IPS-NIHi7 (cell line): ENCODE measurements around the gene CFAP97D2.
"Not testable (repeated sequence)": the region's sequence is repeated elsewhere in the genome, so short reads cannot be mapped to it uniquely, and the experiment has no call there.

Source experiments
- DNase-seq: peaks from one replicate; pipeline ENCODE4 v3.0.0; 2012; ENCODE audit warnings: mixed read lengths; ENCODE audit errors: extremely low spot score

The CFAP97D2 gene

DNA sequence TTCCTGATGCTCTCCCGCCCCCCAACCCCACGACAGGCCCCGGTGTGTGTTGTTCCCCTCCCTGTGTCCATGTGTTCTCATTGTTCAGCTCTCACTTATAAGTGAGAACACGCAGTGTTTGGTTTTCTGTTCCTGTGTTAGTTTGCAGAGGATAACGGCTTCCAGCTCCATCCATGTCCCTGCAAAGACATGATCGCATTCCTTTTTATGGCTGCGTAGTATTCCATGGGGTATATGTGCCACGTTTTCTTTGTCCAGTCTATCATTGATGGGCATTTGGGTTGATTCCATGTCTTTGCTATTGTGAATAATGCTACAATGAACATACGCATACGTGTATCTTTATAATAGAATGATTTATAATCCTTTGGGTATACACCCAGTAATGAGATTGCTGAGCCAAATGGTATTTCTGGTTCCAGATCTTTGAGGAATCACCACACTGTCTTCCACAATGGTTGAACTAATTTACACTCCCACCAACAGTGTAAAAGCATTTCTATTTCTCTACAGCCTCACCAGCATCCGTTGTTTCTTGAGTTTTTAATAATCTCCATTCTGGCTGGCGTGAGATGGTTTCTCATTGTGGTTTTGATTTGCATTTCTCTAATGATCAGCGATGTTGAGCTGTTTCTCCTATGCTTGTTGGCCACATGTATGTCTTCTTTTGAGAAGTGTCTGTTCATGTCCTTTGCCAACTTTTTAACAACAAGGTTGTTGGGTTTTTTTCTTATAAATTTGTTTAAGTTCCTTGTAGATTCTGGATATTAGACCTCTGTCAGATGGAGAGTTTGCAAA lies 20.0 kb upstream of the CFAP97D2 start:
- not testable (repeated sequence) for DNase-seq

DNA sequence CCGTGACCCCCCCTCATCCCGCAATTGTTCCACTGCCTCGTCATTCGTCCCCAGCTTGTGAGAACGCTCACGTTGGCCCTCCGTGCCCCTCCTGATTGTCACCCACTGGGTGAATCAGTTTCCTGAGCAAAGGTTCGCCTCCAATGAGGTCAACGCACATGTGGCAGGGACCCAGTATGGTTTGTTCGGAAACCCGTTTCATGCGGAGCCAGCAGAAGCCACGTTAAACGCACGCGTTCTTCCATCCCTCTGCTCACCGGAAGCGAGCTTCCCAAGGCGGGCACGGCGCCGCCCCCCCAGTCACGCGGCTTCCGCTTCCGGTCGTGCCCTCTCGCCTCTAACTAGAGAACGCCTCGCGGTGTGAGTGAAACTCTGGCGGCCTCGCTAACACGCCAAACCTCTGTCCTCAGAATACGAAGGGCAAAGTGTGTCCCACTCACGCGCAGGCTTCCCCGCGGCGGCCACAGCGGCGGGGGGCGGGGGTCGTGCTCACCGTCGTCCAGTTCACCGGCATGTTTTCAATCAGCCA lies 18.0 kb upstream of the CFAP97D2 start:
- no peak for DNase-seq

DNA sequence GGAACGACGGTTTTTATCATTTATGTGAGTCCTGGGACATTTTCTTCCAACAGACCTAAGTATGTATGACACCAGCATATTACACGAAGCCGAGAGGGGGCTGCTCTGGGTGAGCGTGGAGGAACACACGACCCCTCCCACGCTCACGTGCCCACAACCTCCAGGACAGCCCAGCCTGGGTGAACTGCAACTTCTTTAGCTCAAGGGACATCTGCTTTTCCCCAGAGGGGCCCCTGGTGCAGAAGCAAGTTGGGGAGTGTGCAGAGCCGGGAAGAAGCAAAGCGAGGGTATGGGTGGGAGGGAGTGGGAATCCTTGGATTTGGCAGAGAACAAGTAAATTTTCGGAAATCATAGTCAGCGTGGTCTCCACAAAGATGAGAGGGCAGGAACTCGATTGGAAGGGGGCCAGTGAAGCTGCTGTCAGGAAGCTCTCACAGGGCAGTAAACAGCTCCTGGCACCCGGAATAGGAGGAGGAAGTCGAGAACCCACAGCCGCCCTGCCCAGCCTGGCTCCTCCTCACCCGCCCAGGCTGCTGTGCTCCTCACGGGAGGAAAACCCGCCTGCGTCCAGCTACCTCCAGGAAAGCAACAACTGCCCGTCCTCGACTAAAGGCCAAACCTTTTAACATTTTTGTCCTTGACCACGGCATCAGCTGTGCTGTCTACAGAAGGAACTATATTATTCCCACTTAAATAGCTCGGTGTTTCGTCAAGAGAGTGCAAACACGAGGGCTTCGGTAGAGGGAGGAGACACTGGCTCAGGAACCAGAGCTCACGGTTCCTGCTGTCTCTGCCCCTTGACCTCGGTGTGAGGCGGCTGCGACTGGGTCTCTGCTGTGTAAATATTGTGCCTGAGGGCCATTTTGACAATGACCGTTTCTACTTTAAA lies 17.2 kb upstream of the CFAP97D2 start:
- DNase-seq, result no peak

DNA sequence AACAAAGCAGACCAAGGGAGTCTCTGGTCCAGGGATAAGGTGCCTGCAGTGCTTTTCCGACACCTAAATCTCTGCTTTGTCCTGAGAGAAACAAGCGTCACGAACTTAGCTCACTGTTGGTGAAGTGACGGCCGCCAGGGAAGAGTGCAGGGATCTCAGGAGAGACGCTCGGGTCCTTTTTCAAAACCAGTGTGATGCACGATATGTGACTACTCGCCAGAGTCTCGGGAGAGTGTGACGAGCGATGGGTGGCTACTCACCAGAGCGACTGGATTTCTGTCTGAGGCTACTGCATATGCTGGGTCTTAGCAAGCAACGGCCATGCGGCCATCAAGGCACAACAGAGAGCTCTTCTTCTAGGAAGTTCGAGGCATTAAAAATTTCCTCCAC lies 16.5 kb upstream of the CFAP97D2 start:
- DNase-seq, result no peak

DNA sequence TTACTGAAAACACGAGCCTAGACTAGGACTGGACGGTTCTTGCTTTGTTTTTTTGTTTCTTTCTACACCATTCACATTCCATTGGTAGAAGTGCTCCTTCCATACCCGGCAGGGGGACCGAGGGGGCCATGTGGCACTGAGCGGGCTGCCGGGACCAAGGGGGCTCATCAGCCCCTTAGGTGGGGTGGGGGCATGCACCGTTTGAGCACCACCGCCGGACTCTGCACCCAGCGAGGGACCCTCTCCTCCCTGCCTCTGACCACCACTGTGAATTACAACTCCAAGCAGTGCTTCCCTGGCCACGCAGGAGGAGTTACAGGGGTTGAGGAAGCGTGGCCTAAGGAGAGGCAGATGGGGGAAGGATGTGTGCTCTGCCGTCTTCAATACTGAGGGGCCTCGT lies 15.0 kb upstream of the CFAP97D2 start:
- DNase-seq, result no peak

DNA sequence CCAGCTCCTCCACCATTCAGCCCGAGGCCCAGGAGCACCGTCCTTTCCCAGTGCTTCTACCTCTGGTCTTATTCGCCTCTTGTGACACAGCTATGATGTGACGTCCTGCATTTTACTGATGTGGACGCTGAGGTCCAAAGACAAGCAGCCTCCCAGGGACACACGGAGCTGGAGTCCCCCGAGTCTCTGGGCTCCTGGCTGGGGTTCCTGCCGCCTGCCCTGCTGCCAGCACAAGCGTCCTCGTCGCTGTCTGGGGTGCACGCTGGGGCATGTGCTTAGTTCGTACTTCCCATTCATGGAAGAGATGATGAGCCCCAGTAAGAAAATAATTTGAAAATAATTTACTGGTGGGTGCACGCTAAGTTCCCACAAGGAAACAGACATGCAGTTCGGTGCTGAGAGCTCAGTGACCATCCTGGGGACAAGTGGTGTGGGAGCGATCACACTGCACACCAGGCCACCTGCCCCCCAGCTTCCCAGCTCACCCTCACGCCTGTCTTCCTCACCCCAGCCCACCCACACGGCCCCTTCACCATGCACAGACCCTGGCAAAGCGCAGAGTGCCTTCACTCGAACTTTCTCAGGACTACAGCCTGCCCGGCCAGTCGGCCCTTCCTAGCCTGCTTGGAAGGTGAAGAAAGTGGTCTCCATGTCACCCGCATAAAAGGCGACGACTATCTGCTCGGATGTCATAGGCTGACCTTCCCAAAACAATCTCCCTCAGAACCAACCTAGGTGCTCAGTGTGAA lies 14.2 kb upstream of the CFAP97D2 start:
- no peak for DNase-seq

DNA sequence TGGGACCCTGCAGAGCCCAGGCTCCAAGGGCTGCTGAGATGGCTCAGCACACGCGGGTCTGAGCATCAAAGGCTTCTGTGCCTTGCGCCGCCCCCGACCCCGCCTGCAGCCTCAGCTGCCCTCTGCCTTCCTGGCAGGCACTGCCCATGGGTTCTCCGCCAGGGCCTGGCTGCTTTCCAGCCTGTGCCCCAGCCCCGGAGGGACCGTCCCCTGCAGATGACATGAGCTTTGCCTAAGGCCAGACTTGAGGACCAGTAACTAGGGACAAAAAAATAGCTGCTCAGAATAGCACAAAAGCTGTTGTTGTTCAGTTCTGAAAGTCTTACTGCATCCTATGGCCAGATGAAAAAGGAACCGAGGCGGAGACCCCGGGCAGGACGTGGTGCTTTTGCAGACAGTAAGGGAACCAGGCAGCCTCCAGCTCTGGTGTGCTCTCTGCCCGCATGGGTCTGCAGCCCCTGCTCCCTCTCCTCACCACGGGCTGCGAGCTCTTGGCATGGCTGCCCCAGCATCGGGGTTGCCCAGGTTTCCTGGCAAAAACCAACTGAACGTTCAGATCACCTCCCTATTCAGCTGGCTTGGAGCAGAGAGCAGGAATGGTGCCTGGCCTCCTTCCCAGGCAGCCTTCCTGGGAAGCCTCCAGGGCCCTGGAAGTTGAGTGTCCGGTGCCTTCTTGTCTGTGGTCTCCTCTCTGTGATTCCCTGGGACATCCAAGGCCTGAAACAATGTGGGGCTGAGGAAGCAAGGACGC lies 12.5 kb upstream of the CFAP97D2 start:
- peak; percentile 11 for DNase-seq

DNA sequence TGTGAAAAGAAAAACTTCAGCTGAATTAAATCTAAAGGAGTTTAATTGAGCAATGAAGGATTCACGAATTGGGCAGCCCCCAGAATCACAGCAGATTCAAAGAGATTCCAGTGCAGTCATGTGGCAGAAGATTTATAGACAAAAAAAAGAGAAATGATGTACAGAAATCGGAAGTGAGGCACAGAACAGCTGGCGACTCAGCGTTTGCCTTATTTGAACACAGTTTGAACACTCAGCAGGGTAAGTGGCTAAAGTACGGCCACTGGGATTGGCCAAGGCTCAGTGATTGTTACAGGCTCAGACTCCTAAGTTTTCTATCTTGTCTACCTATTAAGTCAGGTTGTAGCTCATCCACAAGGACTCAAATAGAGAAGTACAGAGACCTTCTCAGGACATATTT lies 11.6 kb upstream of the CFAP97D2 start:
- DNase-seq, result no peak

DNA sequence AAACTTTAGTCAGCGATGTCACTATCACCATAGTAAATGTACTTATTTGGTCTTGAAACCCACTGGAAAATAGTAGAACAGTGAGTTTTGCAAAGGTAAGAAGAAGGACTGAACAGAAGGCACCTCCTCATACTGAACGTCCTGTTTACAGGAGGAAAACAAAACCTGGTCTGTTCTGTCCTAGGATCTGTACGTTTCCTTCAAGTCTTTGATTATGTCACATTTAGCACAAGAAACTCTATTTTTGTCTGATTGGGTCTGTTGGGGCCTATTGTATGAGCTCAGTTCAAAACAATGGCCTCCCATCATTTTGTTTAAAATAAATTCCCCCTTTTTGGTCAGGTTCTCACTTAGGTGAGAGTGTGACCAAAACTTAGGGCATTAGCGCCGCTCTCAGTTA lies 11.2 kb upstream of the CFAP97D2 start:
- DNase-seq, result no peak

DNA sequence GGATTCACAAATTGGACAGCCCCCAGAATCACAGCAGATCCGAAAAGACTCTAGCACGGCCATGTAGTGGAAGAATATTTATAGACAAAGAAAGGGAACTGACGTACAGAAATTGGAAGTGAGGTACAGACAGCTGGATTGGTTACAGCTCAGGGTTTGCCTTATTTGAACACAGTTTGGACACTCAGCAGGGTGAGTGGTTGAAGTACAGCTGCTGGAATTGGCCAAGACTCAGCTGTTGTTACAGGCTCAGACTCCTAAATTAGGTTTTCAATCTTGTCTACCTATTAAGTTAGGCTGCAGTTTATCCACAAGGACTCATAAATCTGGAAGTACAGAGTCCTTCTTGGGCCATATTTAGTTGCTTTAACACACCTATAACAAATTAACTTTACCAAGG lies 5.8 kb upstream of the CFAP97D2 start:
- no peak for DNase-seq

DNA sequence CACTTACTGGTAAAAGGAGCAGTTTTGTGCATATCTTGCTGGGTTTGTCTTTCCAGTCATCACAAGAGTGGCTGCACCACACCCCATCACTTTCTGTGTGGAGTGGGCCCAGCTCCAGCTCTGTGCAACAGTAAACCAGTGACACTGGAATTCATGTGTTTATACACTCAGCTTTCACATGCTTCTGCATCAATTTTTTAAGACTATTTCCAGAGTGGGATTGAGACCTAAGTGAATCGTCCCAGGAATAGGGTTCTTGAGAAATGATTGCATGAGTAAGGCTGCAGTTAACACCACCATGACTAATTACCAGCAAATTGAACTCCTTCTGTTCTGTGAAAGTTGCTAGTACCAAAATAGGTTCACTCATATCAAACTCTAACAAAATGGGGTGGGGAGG lies 5.3 kb upstream of the CFAP97D2 start:
- no peak for DNase-seq

DNA sequence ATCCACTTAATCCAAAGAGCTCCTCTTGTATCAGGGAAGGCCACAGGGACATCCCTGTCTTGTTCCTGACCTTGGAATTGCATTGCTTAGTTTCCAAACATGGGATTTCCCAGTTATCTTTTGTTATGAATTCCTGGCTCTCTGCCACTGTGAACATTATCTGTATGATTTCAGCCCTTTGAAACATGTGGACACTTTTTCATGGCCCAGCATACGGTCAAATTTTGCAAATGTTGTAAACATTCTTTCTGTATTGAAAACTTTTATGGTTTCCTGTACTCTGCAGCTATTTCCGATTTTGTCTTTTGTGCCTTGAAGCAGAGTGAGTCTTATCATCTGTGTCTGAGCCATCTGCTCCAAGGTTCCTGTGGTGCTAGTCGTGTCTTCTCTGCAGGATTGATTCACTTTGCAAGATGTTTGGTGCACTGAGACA lies 4.5 kb upstream of the CFAP97D2 start:
- DNase-seq, result no peak

DNA sequence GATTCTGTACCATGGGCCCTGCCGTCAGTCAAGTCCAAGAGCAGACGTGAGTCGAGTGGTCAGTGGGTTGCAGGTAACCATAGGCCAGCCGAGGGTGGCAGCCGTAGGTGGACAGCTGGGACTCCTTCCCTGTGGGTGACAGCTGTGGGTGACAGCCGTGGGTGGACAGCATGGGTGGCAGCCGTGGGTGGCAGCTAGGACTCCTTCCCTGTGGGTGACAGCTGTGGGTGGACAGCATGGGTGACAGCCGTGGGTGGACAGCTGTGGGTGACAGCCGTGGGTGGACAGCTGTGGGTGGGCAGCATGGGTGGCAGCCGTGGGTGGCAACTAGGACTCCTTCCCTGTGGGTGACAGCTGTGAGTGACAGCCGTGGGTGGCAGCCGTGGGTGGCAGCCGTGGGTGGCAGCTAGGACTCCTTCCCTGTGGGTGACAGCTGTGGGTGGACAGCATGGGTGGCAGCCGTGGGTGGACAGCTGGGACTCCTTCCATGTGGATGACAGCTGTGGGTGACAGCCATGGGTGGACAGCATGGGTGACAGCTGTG lies 2.6 kb upstream of the CFAP97D2 start:
- DNase-seq, result not testable (repeated sequence)

DNA sequence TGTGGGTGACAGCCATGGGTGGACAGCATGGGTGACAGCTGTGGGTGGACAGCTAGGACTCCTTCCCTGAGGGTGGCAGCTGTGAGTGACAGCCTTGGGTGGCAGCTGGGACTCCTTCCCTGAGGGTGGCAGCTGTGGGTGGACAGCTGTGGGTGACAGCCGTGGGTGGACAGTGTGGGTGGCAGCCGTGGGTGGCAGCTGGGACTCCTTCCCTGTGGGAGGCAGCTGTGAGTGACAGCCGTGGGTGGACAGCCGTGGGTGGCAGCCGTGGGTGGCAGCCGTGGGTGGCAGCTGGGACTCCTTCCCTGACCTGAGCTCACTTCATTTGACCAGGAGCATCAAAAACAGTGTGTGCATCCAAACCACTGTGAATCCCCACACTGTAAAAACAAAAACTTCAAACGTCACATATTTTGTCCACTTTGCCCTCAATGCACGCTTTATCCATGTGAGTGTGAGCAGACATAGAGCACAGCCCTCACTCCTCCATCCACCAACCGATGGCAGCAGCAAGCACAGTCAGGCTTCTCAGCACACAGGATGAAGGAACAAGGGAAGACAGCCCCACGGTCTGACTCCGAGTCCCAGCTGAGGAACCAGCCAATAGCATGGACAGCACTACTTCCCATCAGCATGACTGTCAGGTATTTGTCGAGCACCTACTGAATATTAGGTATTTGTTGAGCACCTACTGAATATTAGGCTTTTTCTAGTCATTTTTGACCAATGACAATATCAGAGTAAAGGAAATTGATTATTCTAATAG lies 1.6 kb upstream of the CFAP97D2 start:
- DNase-seq, result no peak

DNA sequence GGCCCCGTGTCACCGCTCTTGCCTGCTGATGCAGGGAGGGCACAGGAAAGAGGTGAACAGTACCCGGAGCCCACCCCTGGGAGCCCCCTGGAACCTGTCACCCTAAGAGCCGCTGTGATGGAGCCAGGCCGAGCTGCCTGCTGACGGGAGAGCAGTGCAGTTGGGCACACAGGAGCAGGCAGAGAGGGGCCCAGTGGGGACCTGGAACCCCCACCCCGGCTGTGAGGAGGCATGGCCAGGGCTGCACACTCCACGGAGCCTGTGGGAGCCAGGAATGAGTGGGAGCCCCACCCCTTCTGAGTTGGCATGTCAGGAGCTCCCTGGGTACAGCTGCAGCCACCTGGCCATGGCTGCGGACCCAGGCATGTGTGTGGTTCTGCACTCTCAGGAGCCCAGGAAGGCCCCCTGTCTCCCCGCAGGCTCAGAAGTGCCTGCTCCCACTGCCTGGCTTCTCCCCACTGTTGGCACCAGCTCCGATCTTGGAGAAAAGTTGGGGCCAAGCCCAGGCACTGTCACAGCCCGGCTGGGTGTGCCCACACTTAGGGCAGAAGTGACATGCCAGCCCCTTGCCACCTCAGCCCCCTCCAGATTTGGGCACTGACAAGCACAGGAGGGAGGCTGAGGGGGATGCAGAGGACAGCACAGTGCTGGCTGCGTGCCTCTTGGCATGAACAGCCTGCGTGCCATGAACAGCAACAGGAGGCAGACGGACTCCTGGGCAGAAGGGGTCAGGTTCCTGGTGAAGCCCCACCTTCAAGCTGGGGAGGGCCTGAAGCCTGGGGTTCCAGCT lies 6.3 kb downstream of the CFAP97D2 start:
- DNase-seq, result no peak

DNA sequence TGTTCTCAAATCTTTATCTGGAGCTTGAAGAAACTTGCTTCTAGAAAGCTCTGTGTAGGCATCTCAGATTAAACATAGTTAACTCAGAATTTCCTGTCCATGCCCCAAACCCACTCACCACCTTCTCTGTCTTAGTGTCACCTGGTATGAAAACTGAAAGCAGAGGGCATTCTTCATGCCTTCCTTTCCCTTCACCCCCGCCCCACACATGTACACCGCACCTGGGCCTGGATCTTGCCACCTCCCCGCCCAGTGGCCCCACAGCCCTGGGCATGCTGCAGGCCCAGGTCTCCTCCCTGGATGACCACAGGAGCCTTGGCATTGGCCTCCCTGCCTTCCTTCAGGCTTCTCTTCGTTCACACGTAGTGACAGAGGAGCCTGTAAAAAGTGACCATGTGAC lies 15.8 kb downstream of the CFAP97D2 start:
- DNase-seq, result no peak

DNA sequence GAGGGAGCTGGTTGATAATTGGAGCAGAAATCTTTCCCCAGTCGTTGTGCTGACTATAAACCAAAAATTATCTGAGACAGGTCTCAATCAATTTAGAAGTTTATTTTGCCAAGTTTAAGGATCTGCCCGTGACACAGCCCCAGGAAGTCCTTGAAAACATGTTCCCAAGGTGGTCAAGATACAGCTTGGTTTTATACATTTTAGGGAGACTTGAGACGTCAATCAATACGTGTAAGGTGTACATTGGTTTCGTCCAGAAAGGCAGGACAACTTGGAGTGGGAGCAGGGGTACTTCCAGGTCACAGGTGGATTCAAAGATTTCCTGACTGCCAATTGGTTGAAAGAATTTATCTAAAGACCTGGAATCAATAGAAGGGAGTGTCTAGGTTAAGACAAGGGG lies 17.6 kb downstream of the CFAP97D2 start:
- DNase-seq, result no peak

DNA sequence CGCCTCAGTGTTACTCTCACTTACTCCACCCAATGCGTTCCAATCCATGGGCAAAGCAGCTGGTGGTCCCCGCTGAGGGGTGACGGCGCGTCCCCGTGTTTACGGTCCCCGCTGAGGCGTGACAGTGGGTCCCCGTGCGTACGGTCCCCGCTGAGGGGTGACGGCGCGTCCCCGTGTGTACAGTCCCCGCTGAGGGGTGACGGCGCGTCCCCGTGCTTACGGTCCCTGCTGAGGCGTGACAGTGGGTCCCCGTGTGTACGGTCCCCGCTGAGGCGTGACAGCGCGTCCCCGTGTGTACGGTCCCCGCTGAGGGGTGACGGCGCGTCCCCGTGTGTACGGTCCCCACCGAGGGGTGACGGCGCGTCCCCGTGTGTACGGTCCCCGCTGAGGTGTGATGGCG lies 19.5 kb downstream of the CFAP97D2 start:
- no peak for DNase-seq

DNA sequence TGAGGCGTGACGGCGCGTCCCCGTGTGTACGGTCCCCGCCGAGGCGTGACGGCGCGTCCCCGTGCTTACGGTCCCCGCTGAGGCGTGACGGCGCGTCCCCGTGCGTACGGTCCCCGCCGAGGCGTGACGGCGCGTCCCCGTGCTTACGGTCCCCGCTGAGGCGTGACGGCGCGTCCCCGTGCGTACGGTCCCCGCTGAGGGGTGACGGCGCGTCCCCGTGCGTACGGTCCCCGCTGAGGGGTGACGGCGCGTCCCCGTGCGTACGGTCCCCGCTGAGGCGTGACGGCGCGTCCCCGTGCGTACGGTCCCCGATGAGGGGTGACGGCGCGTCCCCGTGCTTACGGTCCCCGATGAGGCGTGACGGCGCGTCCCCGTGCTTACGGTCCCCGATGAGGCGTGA lies 20.5 kb downstream of the CFAP97D2 start:
- not testable (repeated sequence) for DNase-seq
